HepG2 (cell line): ENCODE results near the gene NME9. TPM values are rescaled to one million over a fixed set of nuclear protein-coding genes. Genes with fewer than 3 reads are reported as not detected.
A peak's percentile ranks its signal among the peaks of the same experiment; 100 is the strongest.

ENCODE experiments used
- ATAC-seq: fragments of 200-7000 bp; cut with Tn5 transposase; 3 replicates; pipeline ENCODE4 v1.9.1; 2020; ENCODE audit warnings: mild to moderate bottlenecking, moderate library complexity
- BruUV-seq: library from RNA; stranded (reverse); fragments of 400-500 nt; replicated peaks from 2 replicates; lab custom pipeline; 2021; lab: Mats Ljungman, UMichigan
- CTCF ChIA-PET: fragments of 300-600 bp; formaldehyde crosslinking; extraction: SDS; loops from one replicate; lab custom pipeline; 2021; ENCODE audit warnings: low total read pairs, inconsistent platforms, low intra/inter-chr PET ratio; lab: Yijun Ruan, JAX
- POLR2A ChIA-PET: fragments of 350-600 bp; sonication (Branson Sonifier 250); formaldehyde crosslinking; loops from one replicate; lab custom pipeline; 2020; ENCODE audit warnings: antibody characterized with exemption, inconsistent platforms; lab: Yijun Ruan, JAX
- DNase-seq: peaks from one replicate; pipeline ENCODE4 v3.0.0-alpha.2; 2015; ENCODE audit warnings: low spot score
- FAIRE-seq: peaks from 3 replicates; lab custom pipeline; 2011; peaks lifted over from hg19 to GRCh38; lab: Jason Lieb, UNC
- H2AFZ ChIP-seq: one replicate; pipeline ENCODE4 v1.6.1; 2011; ENCODE audit warnings: low read length, inconsistent platforms
- H3K27ac ChIP-seq: fragments of 300-600 bp; 3 replicates; pipeline ENCODE4 v1.8.0; 2011; ENCODE audit warnings: mixed run types, mild to moderate bottlenecking, mixed read lengths, low read length, inconsistent platforms; ENCODE audit not compliant: insufficient read depth; ENCODE audit errors: extremely low read length
- H3K27me3 ChIP-seq, 2 experiments: fragments of 200-600 bp in 1 of 2; 2 replicates in 1 of 2; 3 replicates in 1 of 2; pipeline versions ENCODE4 v1.6.0 to v1.8.0; 2011; ENCODE audit warnings: low read length in 2 of 2, mild to moderate bottlenecking in 2 of 2, moderate library complexity in 2 of 2, inconsistent platforms in 1 of 2; ENCODE audit not compliant: insufficient read depth in 2 of 2, control insufficient read depth in 1 of 2
- H3K36me3 ChIP-seq, 2 experiments: fragments of 200-600 bp in 1 of 2; replicated peaks in 1 of 2; 2 replicates in 1 of 2; 3 replicates in 1 of 2; pipeline versions ENCODE4 v1.5.1 to v1.8.0; 2011; ENCODE audit warnings: low read length in 2 of 2, inconsistent platforms in 1 of 2; ENCODE audit not compliant: insufficient read depth in 2 of 2, control insufficient read depth in 1 of 2
- H3K4me1 ChIP-seq: 2 replicates; pipeline ENCODE4 v1.5.1; 2012; ENCODE audit warnings: low read length, inconsistent platforms; ENCODE audit not compliant: insufficient read depth
- H3K4me2 ChIP-seq: 2 replicates; pipeline ENCODE4 v1.6.0; 2011; ENCODE audit warnings: low read depth, low read length, inconsistent platforms
- H3K4me3 ChIP-seq, 3 experiments: fragments of 200-600 bp in 1 of 3; sonication (generic), shearing (Covaris generic) in 1 of 3; replicated peaks in 1 of 3; 2 replicates each; pipeline ENCODE4 v1.5.1; 2011 to 2016; ENCODE audit warnings: low read length in 3 of 3, inconsistent platforms in 2 of 3, low read depth in 2 of 3, mild to moderate bottlenecking in 2 of 3, control low read depth in 1 of 3, mixed read lengths in 1 of 3; ENCODE audit not compliant: insufficient read depth in 1 of 3
- H3K79me2 ChIP-seq: one replicate; pipeline ENCODE4 v1.6.1; 2011; ENCODE audit warnings: low read length, inconsistent platforms; ENCODE audit not compliant: insufficient read depth
- H3K9ac ChIP-seq: 2 replicates; pipeline ENCODE4 v1.6.0; 2011; ENCODE audit warnings: mild to moderate bottlenecking, low read depth, low read length, inconsistent platforms; ENCODE audit not compliant: insufficient read depth
- H3K9me3 ChIP-seq: 2 replicates; pipeline ENCODE4 v1.5.1; 2012; ENCODE audit warnings: mild to moderate bottlenecking, low read length
- H4K20me1 ChIP-seq: 2 replicates; pipeline ENCODE4 v1.6.0; 2011; ENCODE audit warnings: inconsistent platforms, mild to moderate bottlenecking, low read length, moderate library complexity; ENCODE audit not compliant: insufficient read depth
- FOXM1 ChIP-seq: sonication (generic); formaldehyde crosslinking; IDR thresholded peaks from 2 replicates; pipeline ENCODE4 v1.5.0; 2020; ENCODE audit warnings: missing genetic modification reagents
- HNF4G ChIP-seq, 2 experiments: sonication (generic) in 1 of 2; formaldehyde crosslinking in 1 of 2; IDR thresholded peaks; 2 replicates each; pipeline versions ENCODE4 v1.4.0 to v1.6.1; 2011 to 2020; ENCODE audit warnings: borderline replicate concordance in 2 of 2, low read depth in 2 of 2, mild to moderate bottlenecking in 2 of 2, low read length in 1 of 2, missing genetic modification reagents in 1 of 2, moderate library complexity in 1 of 2
- MIXL1 ChIP-seq: IDR thresholded peaks from 2 replicates; pipeline ENCODE4 v1.6.1; 2016
- NFYC ChIP-seq: IDR thresholded peaks from 2 replicates; pipeline ENCODE4 v1.6.1; 2016; ENCODE audit warnings: missing genetic modification reagents, missing compliant biosample characterization
- NR2C2 ChIP-seq: sonication (generic); formaldehyde crosslinking; IDR thresholded peaks from 2 replicates; pipeline ENCODE4 v1.4.0; 2020; ENCODE audit warnings: missing genetic modification reagents, mild to moderate bottlenecking, moderate library complexity, borderline replicate concordance
- POGK ChIP-seq: sonication (generic); formaldehyde crosslinking; conservative IDR thresholded peaks from 2 replicates; pipeline ENCODE4 v1.8.0; 2022; ENCODE audit warnings: mild to moderate bottlenecking, moderate library complexity, missing genetic modification reagents
- RBM39 ChIP-seq: fragments of 200-400 bp; formaldehyde crosslinking; IDR thresholded peaks from one replicate; pipeline ENCODE4 v1.6.1; 2018; ENCODE audit warnings: antibody characterized with exemption, mild to moderate bottlenecking, low read depth, low read length; ENCODE audit not compliant: poor library complexity, severe bottlenecking
- SRSF9 ChIP-seq: fragments of 200-400 bp; formaldehyde crosslinking; IDR thresholded peaks from 2 replicates; pipeline ENCODE4 v1.6.1; 2018; ENCODE audit warnings: borderline replicate concordance, mild to moderate bottlenecking, low read depth, low read length; ENCODE audit not compliant: insufficient read depth, poor library complexity, severe bottlenecking
- ZFAT ChIP-seq: sonication (generic); formaldehyde crosslinking; conservative IDR thresholded peaks from 2 replicates; pipeline ENCODE4 v1.8.1; 2023; ENCODE audit warnings: missing genetic modification reagents, inconsistent platforms
- ZMYM2 ChIP-seq: sonication (generic); formaldehyde crosslinking; IDR thresholded peaks from 2 replicates; pipeline ENCODE4 v1.8.0; 2022; ENCODE audit warnings: mild to moderate bottlenecking, missing genetic modification reagents
- ZNF12 ChIP-seq: sonication (generic); formaldehyde crosslinking; IDR thresholded peaks from 2 replicates; pipeline ENCODE4 v1.5.0; 2020; ENCODE audit warnings: missing genetic modification reagents
- ZNF263 ChIP-seq: sonication (generic); formaldehyde crosslinking; IDR thresholded peaks from 2 replicates; pipeline ENCODE4 v1.4.0; 2020; ENCODE audit warnings: missing genetic modification reagents
- ZNF329 ChIP-seq: sonication (generic); formaldehyde crosslinking; IDR thresholded peaks from 2 replicates; pipeline ENCODE4 v1.9.0; 2021; ENCODE audit warnings: low read depth, mild to moderate bottlenecking, missing genetic modification reagents
- ZNF343 ChIP-seq: sonication (generic); formaldehyde crosslinking; IDR thresholded peaks from 2 replicates; pipeline ENCODE4 v1.4.0; 2020; ENCODE audit warnings: mild to moderate bottlenecking, missing genetic modification reagents
- ZNF572 ChIP-seq: sonication (generic); formaldehyde crosslinking; IDR thresholded peaks from 2 replicates; pipeline ENCODE4 v1.5.1; 2020; ENCODE audit warnings: mild to moderate bottlenecking, missing genetic modification reagents
- ZNF629 ChIP-seq: sonication (generic); formaldehyde crosslinking; conservative IDR thresholded peaks from 2 replicates; pipeline ENCODE4 v1.5.0; 2020; ENCODE audit warnings: missing genetic modification reagents
- ZNF672 ChIP-seq: sonication (generic); formaldehyde crosslinking; IDR thresholded peaks from 2 replicates; pipeline ENCODE4 v1.8.1; 2022; ENCODE audit warnings: missing genetic modification reagents
- ZNF704 ChIP-seq: sonication (generic); formaldehyde crosslinking; IDR thresholded peaks from 2 replicates; pipeline ENCODE4 v1.8.1; 2023; ENCODE audit warnings: mild to moderate bottlenecking, inconsistent platforms, moderate library complexity, missing genetic modification reagents, borderline replicate concordance
- ZNF841 ChIP-seq: sonication (generic); formaldehyde crosslinking; IDR thresholded peaks from 2 replicates; pipeline ENCODE4 v1.8.1; 2023; ENCODE audit warnings: missing genetic modification reagents, borderline replicate concordance
- WGBS: methylation state at CpG from one replicate; pipeline ENCODE4 v1.1.6; 2017; ENCODE audit warnings: low lambda C conversion rate; 5-methylcytosine and 5-hydroxymethylcytosine counted together
- in situ Hi-C: cut with HindIII; loops from 2 replicates; pipeline ENCODE4 v1.10.0; 2017; ENCODE audit warnings: low pct_unique_long_range_greater_than_20kb; ENCODE audit not compliant: extremely low pct_ligation_motif_present
- intact Hi-C: fragments of 100-400 bp; cut with micrococcal nuclease; formaldehyde crosslinking; loops from one replicate; pipeline ENCODE4 v1.10.0; 2022; ENCODE audit not compliant: unreplicated experiment
- polyA plus RNA-seq, 8 experiments: library from polyadenylated mRNA; depleted of rRNA in 3 of 8; stranded (reverse) in 7 of 8; unstranded in 1 of 8; fragments of >200 nt; fragmentation: Illumina TruSeq in 4 of 8; extraction: Trizol in 4 of 8; gene quantifications; 2 replicates each; pipeline versions ENCODE4 v1.2.1 to v1.2.3, GENCODE V29; 2011 to 2016; ENCODE audit warnings: low read depth in 4 of 8, missing spikeins in 1 of 8, mixed read lengths in 1 of 8; ENCODE audit not compliant: insufficient read depth in 1 of 8
- total RNA-seq, 5 experiments: library from RNA; depleted of rRNA; stranded (reverse); fragments of >200 nt; fragmentation: Illumina TruSeq; extraction: Trizol; gene quantifications; 2 replicates each; pipeline ENCODE4 v1.2.3, GENCODE V29; 2016; ENCODE audit warnings: low read depth in 1 of 5
- TF ChIP-seq, protein P1 (sequence below): sonication (generic); formaldehyde crosslinking; IDR thresholded peaks from 2 replicates; pipeline ENCODE4 v1.9.0; 2022; ENCODE audit warnings: missing genetic modification reagents, mild to moderate bottlenecking, borderline replicate concordance
- TF ChIP-seq, protein P2 (sequence below): sonication (generic); formaldehyde crosslinking; IDR thresholded peaks from 2 replicates; pipeline ENCODE4 v1.4.0; 2020; ENCODE audit warnings: mild to moderate bottlenecking, missing genetic modification reagents

NME9 gene
- total and polyA plus RNA-seq, 2 of the 13 experiments (the other 11 are each of a cell fraction or from before 2014, with no cell fraction given): not detected

DNA sequence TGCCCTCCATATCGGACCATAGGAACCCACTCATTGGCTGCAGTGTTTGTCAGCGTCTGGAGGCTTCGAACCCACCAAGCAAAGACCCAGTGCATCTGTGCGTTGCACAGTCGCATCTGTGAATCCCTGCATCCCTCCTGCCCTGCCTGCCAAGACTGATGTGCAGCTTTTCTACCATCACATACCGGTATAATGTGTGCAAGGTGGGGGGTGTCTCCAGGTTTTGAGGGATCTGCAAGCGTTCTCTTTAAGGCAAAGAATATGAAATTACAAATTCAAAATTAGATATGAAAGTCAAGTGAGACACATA is 288 bp upstream of the NME9 start:
- H2AFZ ChIP-seq: no peak overlapping the region
- peak overlapping the region; percentile 89 for H3K4me2 ChIP-seq
- FAIRE-seq (no peak), ATAC-seq (no peak), DNase-seq (no peak)
- no peaks in the 10 kb centered on the region for H3K9me3 ChIP-seq
- no peaks in the 10 kb centered on the region for H3K36me3 ChIP-seq
- POLR2A ChIA-PET: no interaction called here
- no peaks in the 10 kb centered on the region for H4K20me1 ChIP-seq
- peak overlapping the region in 2 of 3 experiments; percentile 64 to 71; a peak in 3 of 6 replicates for H3K4me3 ChIP-seq
- in situ Hi-C loops: loop anchor here (10.0 kb wide), 1 partner anchor 145 kb away; the partner anchor contains the start of gene ARMC8
- no peak overlapping the region for H3K27ac ChIP-seq
- CTCF ChIA-PET: no interaction called here
- no peak overlapping the region for H3K9ac ChIP-seq
- 10% methylated on average over 4 of the region's 7 CpGs for WGBS
- intact Hi-C loops: loop anchor here (1.0 to 5.0 kb wide), 4 partner anchors 63 to 262 kb away; no protein-coding TSS in a partner anchor
- H3K27me3 ChIP-seq: no peaks in the 10 kb centered on the region
- H3K79me2 ChIP-seq: no peaks in the 10 kb centered on the region
- BruUV-seq: no TSS peak
- peaks cover 14% of the 10 kb centered on the region for H3K4me1 ChIP-seq
- no peak for TF ChIP-seq ZNF841 (CRISPR knock-in tag)
- TF ChIP-seq RBM39: no peak
- TF ChIP-seq ZNF572 (CRISPR knock-in tag): no peak
- no peak for TF ChIP-seq HNF4G (IDR thresholded peaks at IDR 0.05; ENCODE audit: borderline replicate concordance, low read depth, low read length)
- TF ChIP-seq HNF4G (CRISPR knock-in tag; IDR thresholded peaks at IDR 0.05; ENCODE audit: borderline replicate concordance, low read depth): 0 out of 2 replicates have a peak, but pooled peaks have one; percentile 5
- TF ChIP-seq ZMYM2: 0 out of 2 replicates have a peak, but pooled peaks have one; percentile 27
- TF ChIP-seq POGK: 0 out of 2 replicates have a peak, but pooled peaks have one; percentile 8
- TF ChIP-seq FOXM1 (CRISPR knock-in tag): no peak
- TF ChIP-seq ZNF629 (CRISPR knock-in tag): no peak
- TF ChIP-seq, protein P1, sequence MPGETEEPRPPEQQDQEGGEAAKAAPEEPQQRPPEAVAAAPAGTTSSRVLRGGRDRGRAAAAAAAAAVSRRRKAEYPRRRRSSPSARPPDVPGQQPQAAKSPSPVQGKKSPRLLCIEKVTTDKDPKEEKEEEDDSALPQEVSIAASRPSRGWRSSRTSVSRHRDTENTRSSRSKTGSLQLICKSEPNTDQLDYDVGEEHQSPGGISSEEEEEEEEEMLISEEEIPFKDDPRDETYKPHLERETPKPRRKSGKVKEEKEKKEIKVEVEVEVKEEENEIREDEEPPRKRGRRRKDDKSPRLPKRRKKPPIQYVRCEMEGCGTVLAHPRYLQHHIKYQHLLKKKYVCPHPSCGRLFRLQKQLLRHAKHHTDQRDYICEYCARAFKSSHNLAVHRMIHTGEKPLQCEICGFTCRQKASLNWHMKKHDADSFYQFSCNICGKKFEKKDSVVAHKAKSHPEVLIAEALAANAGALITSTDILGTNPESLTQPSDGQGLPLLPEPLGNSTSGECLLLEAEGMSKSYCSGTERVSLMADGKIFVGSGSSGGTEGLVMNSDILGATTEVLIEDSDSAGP: peak; percentile 22; the same call in 1 of the 2 replicates
- TF ChIP-seq NFYC (CRISPR knock-in tag): peak; percentile 62; the same call in 1 of the 2 replicates
- no peak for TF ChIP-seq ZNF704 (CRISPR knock-in tag)
- TF ChIP-seq ZNF263 (CRISPR knock-in tag): no peak
- no peak for TF ChIP-seq ZFAT (CRISPR knock-in tag)
- TF ChIP-seq ZNF343: no peak
- TF ChIP-seq ZNF672 (CRISPR knock-in tag): no peak
- TF ChIP-seq NR2C2 (CRISPR knock-in tag): no peak
- TF ChIP-seq SRSF9: no peak
- TF ChIP-seq, protein P2, sequence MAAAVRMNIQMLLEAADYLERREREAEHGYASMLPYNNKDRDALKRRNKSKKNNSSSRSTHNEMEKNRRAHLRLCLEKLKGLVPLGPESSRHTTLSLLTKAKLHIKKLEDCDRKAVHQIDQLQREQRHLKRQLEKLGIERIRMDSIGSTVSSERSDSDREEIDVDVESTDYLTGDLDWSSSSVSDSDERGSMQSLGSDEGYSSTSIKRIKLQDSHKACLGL (CRISPR knock-in tag): no peak
- TF ChIP-seq MIXL1 (CRISPR knock-in tag): no peak
- no peak for TF ChIP-seq ZNF329 (CRISPR knock-in tag)
- no peak for TF ChIP-seq ZNF12
